Spleen (tissue), 7 donors: ENCODE results near the gene TNFSF10.

Experiments used
- CTCF ChIP-seq, 11 experiments: fragments of 200-600 bp in 7 of 11; fragments of 450-650 bp in 4 of 11; sonication (generic) in 4 of 11; IDR thresholded peaks in 8 of 11; conservative IDR thresholded peaks in 3 of 11; 1 replicate in 7 of 11; 2 replicates in 4 of 11; pipeline versions ENCODE4 v1.4.0 to v1.8.0; 2016 to 2021; ENCODE audit warnings: antibody characterized with exemption in 11 of 11, inconsistent platforms in 4 of 11, mild to moderate bottlenecking in 1 of 11
- POLR2AphosphoS5 ChIP-seq, 3 donors: sonication (generic); formaldehyde crosslinking; IDR thresholded peaks; one replicate each; pipeline ENCODE4 v1.5.1; 2017; ENCODE audit warnings: antibody characterized with exemption in 3 of 3
- donor health status: DM: no; HTN: no; CAD: no; lungs with moderate emphysema.
- donor health status: DM: no; HTN: no; CAD: no.
- donor health status: DM: no; HTN: no; CAD: no.

GRCh38 chr3:172511783-172512762 lies 11.2 kb downstream of the TNFSF10 start:
- no peak for TF ChIP-seq CTCF (IDR thresholded peaks at IDR 0.05 in 8 of 11, conservative IDR thresholded peaks at IDR 0.05 in 3 of 11)
- TF ChIP-seq POLR2AphosphoS5 (IDR thresholded peaks at IDR 0.05) = peak in 2 of 3 donors; percentile 77 to 91
